ENCODE results near the gene CDH23. TPM values are rescaled to one million over a fixed set of nuclear protein-coding genes. Genes with fewer than 3 reads are reported as not detected.

CDH23 gene
- total RNA-seq, 2 donors from 2014 or later = 4.7 to 8.0 TPM

- DNase-seq (no peak), ATAC-seq (peak in 1 of 2 donors; percentile 53)
- intact Hi-C loops (cut with DNase I) = no loop called here
Observed at GRCh38 chr10:71367271-71367670, 29.4 kb upstream of the CDH23 start.

GRCh38 chr10:71368176-71368575, 28.5 kb upstream of the CDH23 start:
- intact Hi-C loops (cut with DNase I) = no loop called here
- DNase-seq = no peak
- no peak for ATAC-seq

- intact Hi-C loops (cut with DNase I) = no loop called here
- ATAC-seq = no peak
- no peak for DNase-seq
Observed at GRCh38 chr10:71368643-71369042, 28.1 kb upstream of the CDH23 start.

GRCh38 chr10:71369602-71370001, 27.1 kb upstream of the CDH23 start:
- no peak for ATAC-seq
- no peak for DNase-seq
- intact Hi-C loops (cut with DNase I) = no loop called here

GRCh38 chr10:71370031-71370430, 26.7 kb upstream of the CDH23 start:
- no peak for DNase-seq
- no peak for ATAC-seq
- intact Hi-C loops (cut with DNase I) = no loop called here

GRCh38 chr10:71371750-71372166, 25.0 kb upstream of the CDH23 start:
- ATAC-seq (peak in 1 of 2 donors; percentile 35), DNase-seq (no peak)
- intact Hi-C loops (cut with DNase I) = no loop called here

GRCh38 chr10:71372882-71373495, 23.7 kb upstream of the CDH23 start:
- no peak for ATAC-seq
- no peak for DNase-seq
- intact Hi-C loops (cut with DNase I) = no loop called here

GRCh38 chr10:71374481-71375233, 22.1 kb upstream of the CDH23 start:
- DNase-seq = no peak
- ATAC-seq = no peak
- intact Hi-C loops (cut with DNase I) = loop anchor here in 1 of 2 donors (5.0 kb wide), 1 partner anchor 52 kb away; no protein-coding TSS in a partner anchor

GRCh38 chr10:71375952-71376351, 20.8 kb upstream of the CDH23 start:
- no peak for DNase-seq
- ATAC-seq = no peak
- intact Hi-C loops (cut with DNase I) = loop anchor here in 1 of 2 donors (5.0 kb wide), 1 partner anchor 54 kb away; no protein-coding TSS in a partner anchor

GRCh38 chr10:71378336-71379117, 18.2 kb upstream of the CDH23 start:
- intact Hi-C loops (cut with DNase I) = loop anchor here in 1 of 2 donors (5.0 kb wide), 1 partner anchor 56 kb away; no protein-coding TSS in a partner anchor
- no peak for ATAC-seq
- DNase-seq = no peak

- ATAC-seq (no peak), DNase-seq (no peak)
- intact Hi-C loops (cut with DNase I) = loop anchor here in 1 of 2 donors (5.0 kb wide), 1 partner anchor 57 kb away; no protein-coding TSS in a partner anchor
Observed at GRCh38 chr10:71379118-71379766, 17.5 kb upstream of the CDH23 start.

- no peak for ATAC-seq
- DNase-seq = no peak
- intact Hi-C loops (cut with DNase I) = loop anchor here (5.0 kb wide), 2 partner anchors 226 to 326 kb away; no protein-coding TSS in a partner anchor
Observed at GRCh38 chr10:71380841-71381240, 15.9 kb upstream of the CDH23 start.

- ATAC-seq (no peak), DNase-seq (no peak)
- intact Hi-C loops (cut with DNase I) = loop anchor here (5.0 kb wide), 2 partner anchors 226 to 326 kb away; no protein-coding TSS in a partner anchor
Observed at GRCh38 chr10:71381611-71382010, 15.1 kb upstream of the CDH23 start.

GRCh38 chr10:71382028-71382427, 14.7 kb upstream of the CDH23 start:
- ATAC-seq (no peak), DNase-seq (no peak)
- intact Hi-C loops (cut with DNase I) = loop anchor here (5.0 kb wide), 2 partner anchors 225 to 325 kb away; no protein-coding TSS in a partner anchor

- ATAC-seq (no peak), DNase-seq (no peak)
- intact Hi-C loops (cut with DNase I) = loop anchor here (5.0 kb wide), 2 partner anchors 225 to 325 kb away; no protein-coding TSS in a partner anchor
Observed at GRCh38 chr10:71382757-71383156, 14.0 kb upstream of the CDH23 start.

GRCh38 chr10:71383972-71384687, 12.6 kb upstream of the CDH23 start:
- ATAC-seq (peak; percentile 92 to 94), DNase-seq (peak; percentile 75)
- intact Hi-C loops (cut with DNase I) = loop anchor here (5.0 kb wide), 2 partner anchors 223 to 323 kb away; no protein-coding TSS in a partner anchor

GRCh38 chr10:71388171-71388570, 8.5 kb upstream of the CDH23 start:
- DNase-seq = no peak
- intact Hi-C loops (cut with DNase I) = no loop called here
- ATAC-seq = no peak

GRCh38 chr10:71388583-71389310, 8.0 kb upstream of the CDH23 start:
- intact Hi-C loops (cut with DNase I) = no loop called here
- no peak for ATAC-seq
- DNase-seq = no peak
